ENCODE results near the gene DDX56.

DNA sequence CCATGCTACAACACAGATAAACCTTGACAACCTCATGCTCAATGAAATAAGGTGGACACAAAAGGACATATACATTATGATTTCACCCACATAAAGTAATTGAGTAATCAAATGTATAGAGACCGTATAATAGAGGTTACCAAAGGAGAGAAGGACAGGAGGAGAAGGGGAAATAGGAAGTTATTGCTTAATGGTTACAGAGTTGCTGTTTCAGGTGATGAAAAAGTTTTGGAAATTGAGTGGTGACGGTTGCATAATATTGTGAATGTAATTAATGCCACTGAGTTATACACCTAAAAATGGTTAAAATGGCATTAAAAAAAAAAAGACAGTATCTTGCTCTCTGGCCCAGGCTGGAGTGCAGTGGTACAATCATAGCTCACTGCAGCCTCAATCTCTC is 31.2 kb upstream of the DDX56 start:
- TF ChIP-seq RARB (CRISPR knock-in tag; IDR thresholded peaks at IDR 0.05) (no peak), ARNTL (CRISPR knock-in tag; IDR thresholded peaks at IDR 0.05; ENCODE audit: borderline replicate concordance, low read depth) (no peak), CSDC2 (CRISPR knock-in tag; IDR thresholded peaks at IDR 0.05) (no peak)
- TF ChIP-seq, protein P1, sequence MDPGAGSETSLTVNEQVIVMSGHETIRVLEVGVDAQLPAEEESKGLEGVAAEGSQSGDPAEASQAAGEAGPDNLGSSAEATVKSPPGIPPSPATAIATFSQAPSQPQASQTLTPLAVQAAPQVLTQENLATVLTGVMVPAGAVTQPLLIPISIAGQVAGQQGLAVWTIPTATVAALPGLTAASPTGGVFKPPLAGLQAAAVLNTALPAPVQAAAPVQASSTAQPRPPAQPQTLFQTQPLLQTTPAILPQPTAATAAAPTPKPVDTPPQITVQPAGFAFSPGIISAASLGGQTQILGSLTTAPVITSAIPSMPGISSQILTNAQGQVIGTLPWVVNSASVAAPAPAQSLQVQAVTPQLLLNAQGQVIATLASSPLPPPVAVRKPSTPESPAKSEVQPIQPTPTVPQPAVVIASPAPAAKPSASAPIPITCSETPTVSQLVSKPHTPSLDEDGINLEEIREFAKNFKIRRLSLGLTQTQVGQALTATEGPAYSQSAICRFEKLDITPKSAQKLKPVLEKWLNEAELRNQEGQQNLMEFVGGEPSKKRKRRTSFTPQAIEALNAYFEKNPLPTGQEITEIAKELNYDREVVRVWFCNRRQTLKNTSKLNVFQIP (CRISPR knock-in tag; IDR thresholded peaks at IDR 0.05; ENCODE audit: borderline replicate concordance, low read depth): no peak

All from SK-N-SH treated with all-trans-retinoic acid at 6 μM for 48 hours (cell line).